T-helper 2 cell treated with Interferon-gamma antibody and Interleukin-4, amounts not matched to agents 100 ng/mL and 5 ng/mL, for 36 hours (primary cell): ENCODE results near the gene SORCS2. TPM values are rescaled to one million over a fixed set of nuclear protein-coding genes. Genes with fewer than 3 reads are reported as not detected.

ENCODE experiments used
- intact Hi-C: fragments of 100-400 bp; cut with micrococcal nuclease; formaldehyde crosslinking; loops from one replicate; pipeline ENCODE4 v1.15.1; 2023
- total RNA-seq: library from RNA; stranded (reverse); gene quantifications from 2 replicates; pipeline ENCODE4 v1.2.3, GENCODE V29; 2022

The SORCS2 gene
- total RNA-seq, 1 donor from 2014 or later: 0.05 TPM

GRCh38 chr4:7367406-7367805 is 175.1 kb downstream of the SORCS2 start:
- intact Hi-C loops: no loop called here

GRCh38 chr4:7367864-7368277 is 175.5 kb downstream of the SORCS2 start:
- intact Hi-C loops: no loop called here

GRCh38 chr4:7368296-7368695 is 176.0 kb downstream of the SORCS2 start:
- intact Hi-C loops: no loop called here

GRCh38 chr4:7369511-7369910 is 177.2 kb downstream of the SORCS2 start:
- intact Hi-C loops: no loop called here

GRCh38 chr4:7370038-7370437 is 177.7 kb downstream of the SORCS2 start:
- intact Hi-C loops: no loop called here

GRCh38 chr4:7371210-7371941 is 179.0 kb downstream of the SORCS2 start:
- intact Hi-C loops: no loop called here

- intact Hi-C loops: no loop called here
Measured at GRCh38 chr4:7372673-7373072, 180.3 kb downstream of the SORCS2 start.

GRCh38 chr4:7374571-7374970 is 182.2 kb downstream of the SORCS2 start:
- intact Hi-C loops: no loop called here

- intact Hi-C loops: no loop called here
Measured at GRCh38 chr4:7375427-7375826, 183.1 kb downstream of the SORCS2 start.

GRCh38 chr4:7377223-7377865 is 185.0 kb downstream of the SORCS2 start:
- intact Hi-C loops: no loop called here

- intact Hi-C loops: no loop called here
Measured at GRCh38 chr4:7379186-7379585, 186.8 kb downstream of the SORCS2 start.

GRCh38 chr4:7379719-7380118 is 187.4 kb downstream of the SORCS2 start:
- intact Hi-C loops: no loop called here

GRCh38 chr4:7381221-7381889 is 189.0 kb downstream of the SORCS2 start:
- intact Hi-C loops: no loop called here

- intact Hi-C loops: no loop called here
Measured at GRCh38 chr4:7381890-7382633, 189.7 kb downstream of the SORCS2 start.

GRCh38 chr4:7382634-7383014 is 190.3 kb downstream of the SORCS2 start:
- intact Hi-C loops: no loop called here

- intact Hi-C loops: no loop called here
Measured at GRCh38 chr4:7383266-7383665, 190.9 kb downstream of the SORCS2 start.

GRCh38 chr4:7384003-7384928 is 191.9 kb downstream of the SORCS2 start:
- intact Hi-C loops: no loop called here

- intact Hi-C loops: no loop called here
Measured at GRCh38 chr4:7384929-7385890, 192.9 kb downstream of the SORCS2 start.

- intact Hi-C loops: no loop called here
Measured at GRCh38 chr4:7387925-7388324, 195.6 kb downstream of the SORCS2 start.

- intact Hi-C loops: no loop called here
Measured at GRCh38 chr4:7388627-7389026, 196.3 kb downstream of the SORCS2 start.
